ENCODE measurements around the gene ZNF805.

DNA sequence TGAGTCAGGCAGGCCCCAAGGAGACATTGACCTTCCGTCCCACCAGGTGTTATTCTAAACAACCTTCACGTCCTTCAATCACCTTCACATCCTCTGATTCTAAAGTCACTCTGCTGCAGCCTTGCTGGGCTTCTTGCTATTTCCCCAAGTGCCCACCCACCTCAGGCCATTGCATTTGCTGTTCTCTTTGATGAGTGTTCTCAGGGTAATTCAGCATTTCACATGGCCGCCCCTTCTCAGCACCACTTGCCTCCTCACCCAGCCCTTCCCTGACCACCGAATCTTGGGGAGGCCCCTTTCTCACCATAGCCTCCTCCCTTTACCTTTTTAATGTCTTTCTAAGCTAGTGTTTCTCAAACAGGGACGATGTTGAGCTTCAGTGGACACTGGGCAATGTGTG lies 4.6 kb downstream of the ZNF805 start:
- TF ChIP-seq, protein P1, sequence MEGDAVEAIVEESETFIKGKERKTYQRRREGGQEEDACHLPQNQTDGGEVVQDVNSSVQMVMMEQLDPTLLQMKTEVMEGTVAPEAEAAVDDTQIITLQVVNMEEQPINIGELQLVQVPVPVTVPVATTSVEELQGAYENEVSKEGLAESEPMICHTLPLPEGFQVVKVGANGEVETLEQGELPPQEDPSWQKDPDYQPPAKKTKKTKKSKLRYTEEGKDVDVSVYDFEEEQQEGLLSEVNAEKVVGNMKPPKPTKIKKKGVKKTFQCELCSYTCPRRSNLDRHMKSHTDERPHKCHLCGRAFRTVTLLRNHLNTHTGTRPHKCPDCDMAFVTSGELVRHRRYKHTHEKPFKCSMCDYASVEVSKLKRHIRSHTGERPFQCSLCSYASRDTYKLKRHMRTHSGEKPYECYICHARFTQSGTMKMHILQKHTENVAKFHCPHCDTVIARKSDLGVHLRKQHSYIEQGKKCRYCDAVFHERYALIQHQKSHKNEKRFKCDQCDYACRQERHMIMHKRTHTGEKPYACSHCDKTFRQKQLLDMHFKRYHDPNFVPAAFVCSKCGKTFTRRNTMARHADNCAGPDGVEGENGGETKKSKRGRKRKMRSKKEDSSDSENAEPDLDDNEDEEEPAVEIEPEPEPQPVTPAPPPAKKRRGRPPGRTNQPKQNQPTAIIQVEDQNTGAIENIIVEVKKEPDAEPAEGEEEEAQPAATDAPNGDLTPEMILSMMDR (IDR thresholded peaks at IDR 0.05): no peak
- TF ChIP-seq EZH2phosphoT487 (IDR thresholded peaks at IDR 0.05): no peak

All from neural progenitor cell (in vitro differentiated cells).